Pancreas (tissue), 10 donors: ENCODE measurements around the gene PEX7. TPM values are rescaled to one million over a fixed set of nuclear protein-coding genes. Genes with fewer than 3 reads are reported as not detected.

ENCODE experiments used
- ATAC-seq, 4 donors: fragments of 200-7000 bp; cut with Tn5 transposase; one replicate each; pipeline versions ENCODE4 v1.8.0 to v1.9.1; 2020; ENCODE audit warnings: mild to moderate bottlenecking in 4 of 4, moderate library complexity in 4 of 4
- DNase-seq, 6 donors: peaks; one replicate each; pipeline ENCODE4 v3.0.0-alpha.2; 2020
- FAIRE-seq: peaks from 2 replicates; lab custom pipeline; 2012; peaks lifted over from hg19 to GRCh38; lab: Jason Lieb, UNC
- H3K27ac ChIP-seq, 4 donors: fragments of 200-600 bp; sonication (generic); 1 replicate in 3 of 4; 2 replicates in 1 of 4; pipeline versions ENCODE4 v1.5.0 to v1.8.0; 2020
- H3K27me3 ChIP-seq, 4 donors: fragments of 200-600 bp; one replicate each; pipeline ENCODE4 v1.8.0; 2021
- H3K36me3 ChIP-seq, 3 donors: fragments of 200-600 bp; sonication (generic) in 1 of 3; one replicate each; pipeline versions ENCODE4 v1.5.0 to v1.8.0; 2020 to 2021
- H3K4me1 ChIP-seq, 3 donors: fragments of 200-600 bp; one replicate each; pipeline ENCODE4 v1.8.0; 2021
- H3K4me3 ChIP-seq, 4 donors: fragments of 200-600 bp; sonication (generic) in 2 of 4; one replicate each; pipeline versions ENCODE4 v1.5.0 to v1.8.0; 2020 to 2021
- H3K9me3 ChIP-seq, 4 donors: fragments of 200-600 bp; one replicate each; pipeline ENCODE4 v1.8.0; 2021
- CTCF ChIP-seq, 4 donors: fragments of 200-600 bp; sonication (generic) in 3 of 4; IDR thresholded peaks; one replicate each; pipeline versions ENCODE4 v1.5.0 to v1.8.0; 2021; ENCODE audit warnings: antibody characterized with exemption in 4 of 4
- WGBS, 2 donors: extraction: QIAGEN DNeasy Blood & Tissue Kit; methylation state at CpG; one replicate each; pipeline ENCODE4 v1.1.7; 2013; 5-methylcytosine and 5-hydroxymethylcytosine counted together
- intact Hi-C, 3 donors: fragments of 100-400 bp; cut with DNase I; formaldehyde crosslinking; loops; one replicate each; pipeline versions ENCODE4 v1.11.1 to v1.14.2; 2022
- polyA plus RNA-seq, 2 donors: library from polyadenylated mRNA; stranded (reverse); fragments of 200-250 nt; gene quantifications; one replicate each; pipeline ENCODE4 v1.2.3, GENCODE V29; 2013
- total RNA-seq, 6 donors: library from RNA; stranded (reverse); fragmentation: NEBNext Ultra II Directional in 4 of 6; extraction: Animal tissue kit (Norgen Biotek cat#: 25700) in 4 of 6; gene quantifications; one replicate each; pipeline versions ENCODE4 v1.2.1 to v1.2.4, GENCODE V29; 2021 to 2023
- donor health status: healthy with polysubstance abuse.
- donor health status: DM: no; HTN: no; CAD: no; lungs with moderate emphysema.
- donor health status: DM: no; HTN: no; CAD: no.
- donor health status: control.
- donor health status: control.
- donor health status: Bipolar disorder and iron deficiency.
- donor health status: DM: yes; HTN: yes; CAD: no.
- donor health status: DM: no; HTN: no; CAD: no.
- donor health status: DM: no; HTN: no; CAD: no.
- donor health status: DM: yes; HTN: yes; CAD: no.

The PEX7 gene
- total and polyA plus RNA-seq, 8 donors = 3.9 to 9.3 (median 6.8) TPM

DNA sequence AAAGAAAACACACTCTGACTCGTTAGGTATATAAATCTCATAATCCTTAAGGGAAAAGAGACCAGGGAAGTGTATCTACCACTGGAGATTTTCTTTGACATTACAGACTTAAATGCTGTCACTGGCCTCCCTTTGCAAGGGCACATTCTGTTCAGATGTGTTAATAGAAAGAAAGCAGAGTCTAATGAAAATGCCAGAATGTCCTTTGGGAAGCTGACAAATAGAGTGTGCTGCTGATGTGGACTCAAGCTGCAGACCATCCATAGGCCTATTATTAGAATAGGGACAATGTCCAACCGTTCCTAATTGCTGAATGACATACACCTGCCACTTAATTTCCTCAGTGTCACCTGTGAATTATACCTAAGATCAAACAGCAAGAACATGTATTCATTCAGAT is 140.9 kb downstream of the PEX7 start:
- FAIRE-seq = no peak
- Histone ChIP-seq H3K27me3 (no peaks in the 10 kb centered on the region), H3K36me3 (no peaks in the 10 kb centered on the region), H3K27ac (no peak overlapping the region), H3K9me3 (no peaks in the 10 kb centered on the region), H3K4me1 (no peaks in the 10 kb centered on the region), H3K4me3 (no peak overlapping the region)
- intact Hi-C loops = no loop called here
- WGBS, 2 donors = 75 to 78% methylated on average over 2 of the region's 2 CpGs
- DNase-seq = no peak
- no peak for TF ChIP-seq CTCF (IDR thresholded peaks at IDR 0.05)
- ATAC-seq = no peak

Other genes starting within 250 kb of the PEX7 start
- 10 to 100 TPM; 15.7 to 28.6 (median 20.0) TPM for gene MAP3K5, start 30.1 kb upstream of the PEX7 start, total RNA-seq
- gene MAP3K5, start 30.1 kb upstream of the PEX7 start, polyA plus RNA-seq = 1 to 10 TPM; 6.7 to 7.0 TPM
- gene SLC35D3, start 99.7 kb downstream of the PEX7 start, total RNA-seq = under 1 TPM in 5 of 6 donors, not detected in 1; 0.14 to 0.90 (median 0.31) TPM
- 1 to 10 TPM in 1 of 2 donors, under 1 TPM in 1; 0.91 to 5.9 TPM for gene SLC35D3, start 99.7 kb downstream of the PEX7 start, polyA plus RNA-seq
- gene IL20RA, start 222.4 kb downstream of the PEX7 start, total RNA-seq = 10 to 100 TPM in 1 of 6 donors, 1 to 10 TPM in 5; 5.5 to 12.4 (median 9.0) TPM
- gene IL20RA, start 222.4 kb downstream of the PEX7 start, polyA plus RNA-seq = 10 to 100 TPM in 1 of 2 donors, 1 to 10 TPM in 1; 7.0 to 22.2 TPM